HG03175 (cell line): ENCODE data around the gene GATA2.

Experiments
- ATAC-seq: cut with Tn5 transposase; IDR thresholded peaks from one replicate; pipeline ENCODE4 v1.9.1; 2021; ENCODE audit warnings: mild to moderate bottlenecking, moderate library complexity; ENCODE audit not compliant: unreplicated experiment

GATA2 gene

GRCh38 chr3:128502712-128503111 is 9.7 kb upstream of the GATA2 start:
- ATAC-seq = no peak

GRCh38 chr3:128501431-128501830 is 8.4 kb upstream of the GATA2 start:
- ATAC-seq = no peak

GRCh38 chr3:128500556-128500955 is 7.6 kb upstream of the GATA2 start:
- no peak for ATAC-seq

DNA sequence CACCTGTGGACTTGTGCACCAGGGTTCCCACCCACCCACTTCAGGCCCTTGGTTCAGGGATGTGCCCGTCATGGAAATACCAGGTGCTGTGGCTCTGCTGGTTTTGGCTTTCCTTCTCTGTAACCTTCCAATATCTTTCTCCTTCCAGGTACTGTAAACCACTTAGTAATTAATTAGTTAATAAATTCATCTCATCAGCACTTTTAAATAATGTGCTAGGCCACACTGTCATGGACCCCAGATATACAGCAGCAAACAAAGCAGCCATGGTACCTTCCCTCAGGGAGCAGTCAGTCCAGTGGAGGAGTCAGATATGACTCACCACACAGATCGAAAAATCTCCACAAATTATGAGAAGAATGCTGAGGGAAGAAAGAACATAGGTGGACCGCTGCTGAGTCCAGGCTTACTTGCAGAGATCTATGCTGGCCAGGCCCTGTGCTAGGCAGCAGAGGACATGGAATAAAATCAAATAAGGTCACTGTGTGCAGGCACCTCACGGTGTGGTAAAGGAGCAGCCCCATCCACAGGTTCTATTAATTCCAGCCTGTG is 6.8 kb upstream of the GATA2 start:
- ATAC-seq = no peak

DNA sequence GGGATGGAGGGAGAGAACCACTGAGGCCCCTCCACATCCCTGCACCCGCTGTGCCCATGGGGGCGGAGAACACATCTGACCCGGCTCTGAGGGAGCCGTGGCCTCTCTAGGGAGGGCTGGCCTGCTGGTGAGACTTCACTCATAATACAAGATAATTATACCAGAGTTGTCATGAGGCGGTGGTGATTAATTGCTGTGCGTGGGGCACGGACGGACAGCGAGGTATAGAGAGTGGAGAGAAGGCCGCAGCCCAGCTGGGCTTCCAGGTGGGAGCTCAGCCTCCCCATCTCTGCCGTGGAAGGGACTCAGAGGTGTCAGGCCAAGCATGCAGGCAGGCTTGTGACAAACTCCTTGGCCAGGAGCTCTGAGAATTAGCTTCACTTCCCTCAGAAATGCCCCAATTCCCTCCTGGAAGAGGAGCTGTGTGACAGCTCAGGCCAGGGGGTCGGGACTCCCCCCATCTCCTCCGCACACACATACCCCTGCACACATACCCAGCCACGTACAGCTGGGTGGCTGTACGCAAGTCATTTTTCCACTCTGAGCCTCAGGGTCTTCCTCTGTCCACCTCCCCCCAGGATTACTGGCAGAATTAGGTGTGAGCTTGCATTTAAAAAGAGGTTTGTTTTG is 6.0 kb upstream of the GATA2 start:
- ATAC-seq = no peak

DNA sequence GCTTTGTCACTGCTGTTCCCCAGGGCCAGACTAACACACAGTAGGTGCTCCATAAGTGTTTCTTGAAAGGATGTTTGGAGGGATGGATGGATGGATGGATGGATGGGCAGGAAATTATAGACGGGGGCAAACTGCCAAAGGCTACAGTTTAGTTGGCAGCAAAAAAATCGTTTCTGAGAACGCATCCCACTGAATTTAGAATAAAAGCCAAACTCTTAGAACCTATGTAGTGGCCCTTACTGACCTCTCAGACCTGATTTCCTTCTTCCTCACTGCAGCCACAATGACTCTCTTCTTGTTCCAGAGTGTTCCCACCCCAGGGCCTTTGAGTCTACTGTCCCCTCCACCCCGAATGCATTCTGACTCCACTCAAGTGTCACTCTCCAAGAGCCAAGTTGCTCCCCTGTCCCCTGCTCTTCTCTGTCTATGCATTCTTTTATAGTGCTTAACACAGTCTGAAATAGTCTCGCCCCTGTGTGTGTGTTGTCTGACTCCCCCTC is 5.2 kb upstream of the GATA2 start:
- ATAC-seq = no peak

GRCh38 chr3:128497305-128498126 is 4.5 kb upstream of the GATA2 start:
- no peak for ATAC-seq

GRCh38 chr3:128496602-128497304 is 3.8 kb upstream of the GATA2 start:
- ATAC-seq = no peak

- ATAC-seq = no peak
Measured at GRCh38 chr3:128496019-128496601, 3.1 kb upstream of the GATA2 start.

GRCh38 chr3:128495435-128495970 is 2.5 kb upstream of the GATA2 start:
- ATAC-seq = no peak

DNA sequence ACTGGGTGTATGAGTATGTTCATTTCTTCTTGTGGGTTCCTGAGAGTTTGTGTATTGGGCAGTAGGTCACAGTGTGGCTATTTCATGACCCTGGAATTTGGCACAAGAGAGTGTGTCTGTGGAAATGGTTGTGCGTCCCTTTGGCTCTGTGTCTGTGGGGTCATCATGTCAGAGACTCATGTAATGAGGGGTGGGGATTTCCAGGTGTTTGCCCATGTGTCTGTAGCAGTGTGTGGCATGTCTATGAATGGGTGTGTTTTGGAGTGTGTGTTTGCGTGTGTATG is 1.3 kb upstream of the GATA2 start:
- ATAC-seq = no peak

DNA sequence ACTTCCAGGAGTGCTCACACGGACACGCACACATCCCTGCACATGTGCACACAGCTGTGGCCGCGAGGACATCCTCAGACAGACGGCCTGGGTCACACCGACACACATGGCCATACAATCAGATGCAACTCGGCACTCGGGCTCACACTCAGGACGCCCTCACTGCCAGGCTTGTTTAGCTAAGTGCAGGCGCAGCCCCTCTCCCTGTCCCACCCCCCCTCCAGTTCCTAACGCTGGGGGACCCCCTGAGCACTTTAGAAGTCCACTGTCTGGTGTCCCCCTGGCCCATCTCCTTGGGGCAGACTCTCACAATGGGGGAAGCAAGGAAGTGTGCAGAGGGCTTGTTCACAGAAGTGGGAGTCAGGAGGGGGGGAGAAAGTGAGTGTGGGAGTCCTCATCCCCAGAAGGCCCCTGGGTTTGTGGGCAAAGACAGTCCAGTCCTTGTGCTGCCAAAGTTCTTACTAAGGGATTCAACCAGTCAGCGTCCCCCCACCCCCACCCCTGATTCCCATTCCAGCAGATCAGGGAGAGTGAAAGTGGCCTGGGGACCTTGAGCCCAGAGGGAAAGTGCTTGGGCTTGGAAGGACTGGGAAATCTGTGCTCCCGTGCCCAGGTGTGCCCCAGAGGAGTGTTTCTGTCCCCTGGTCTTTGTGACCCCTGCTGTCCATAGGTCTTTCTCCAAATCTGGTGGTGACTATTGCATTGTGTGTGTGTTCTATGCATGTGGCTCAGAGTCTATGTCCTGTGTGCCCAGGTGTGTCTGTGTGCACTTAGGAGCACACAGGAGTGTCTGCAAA is 767 bp upstream of the GATA2 start:
- no peak for ATAC-seq

GRCh38 chr3:128491941-128492670 is 895 bp downstream of the GATA2 start:
- no peak for ATAC-seq

GRCh38 chr3:128491691-128491940 is 1.4 kb downstream of the GATA2 start:
- no peak for ATAC-seq

DNA sequence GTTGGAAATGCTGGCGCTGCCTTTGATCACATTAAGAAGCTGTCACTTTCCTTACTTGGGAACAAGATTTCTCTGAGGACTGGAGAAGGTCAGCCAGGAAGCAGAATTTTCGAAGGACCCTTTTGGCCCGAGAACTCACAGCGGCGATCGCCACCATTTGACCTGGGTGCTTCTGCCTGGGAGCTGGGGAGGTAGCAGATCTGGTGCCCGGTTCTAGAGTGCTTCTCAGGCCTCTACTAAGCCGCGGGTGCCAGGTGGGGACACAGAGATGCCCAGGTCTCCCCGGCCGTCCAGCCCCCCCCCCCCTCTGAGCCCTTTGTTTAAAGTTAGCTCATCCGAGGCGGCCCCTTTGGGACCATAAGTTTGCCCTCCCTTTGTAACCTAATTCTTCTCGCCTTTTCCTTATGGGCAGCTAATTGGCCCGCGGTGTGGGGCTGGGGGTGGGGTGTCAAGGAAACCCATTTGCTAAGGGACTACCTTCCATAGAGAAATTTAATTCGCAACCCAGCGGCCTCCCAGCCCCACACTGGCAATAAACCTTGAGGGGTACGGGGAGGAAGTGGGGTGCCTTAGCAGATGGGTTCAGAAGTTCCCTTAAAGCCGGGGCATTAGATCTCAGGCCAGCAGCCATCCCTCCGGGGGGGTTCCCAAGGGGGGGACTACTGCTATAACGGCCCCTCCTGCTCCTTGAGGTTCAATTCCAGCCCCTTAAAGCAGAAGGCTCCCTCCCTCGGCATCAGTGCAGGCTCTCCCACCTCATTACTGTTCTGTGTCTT is 1.9 kb downstream of the GATA2 start:
- no peak for ATAC-seq

GRCh38 chr3:128490650-128490914 is 2.4 kb downstream of the GATA2 start:
- ATAC-seq = no peak

GRCh38 chr3:128489927-128490649 is 2.9 kb downstream of the GATA2 start:
- no peak for ATAC-seq

GRCh38 chr3:128489674-128489926 is 3.4 kb downstream of the GATA2 start:
- ATAC-seq = no peak
